Thyroid gland (tissue), 4 donors: ENCODE measurements around the gene SUSD5. TPM values are rescaled to one million over a fixed set of nuclear protein-coding genes. Genes with fewer than 3 reads are reported as not detected.

Experiments
- DNase-seq, 2 donors: peaks; one replicate each; pipeline ENCODE4 v3.0.0-alpha.2; 2019
- H3K27ac ChIP-seq, 3 donors: fragments of 200-600 bp; sonication (generic); 1 replicate in 2 of 3; 2 replicates in 1 of 3; pipeline ENCODE4 v1.5.1; 2016 to 2019; ENCODE audit warnings: mild to moderate bottlenecking in 1 of 3, moderate library complexity in 1 of 3
- H3K27me3 ChIP-seq: fragments of 200-600 bp; sonication (generic); one replicate; pipeline ENCODE4 v1.5.1; 2019
- H3K36me3 ChIP-seq, 2 donors: fragments of 200-600 bp; sonication (generic); one replicate each; pipeline ENCODE4 v1.5.1; 2016 to 2019
- H3K4me1 ChIP-seq, 2 donors: fragments of 200-600 bp; sonication (generic); one replicate each; pipeline ENCODE4 v1.5.1; 2017 to 2019
- H3K4me3 ChIP-seq, 3 donors: fragments of 200-600 bp; sonication (generic); replicated peaks in 1 of 3; 1 replicate in 2 of 3; 2 replicates in 1 of 3; pipeline ENCODE4 v1.5.1; 2016; ENCODE audit warnings: mild to moderate bottlenecking in 1 of 3
- H3K9me3 ChIP-seq: fragments of 200-600 bp; sonication (generic); one replicate; pipeline ENCODE4 v1.5.1; 2017
- POLR2A ChIP-seq, 2 donors: fragments of 450-650 bp; IDR thresholded peaks; one replicate each; pipeline ENCODE4 v1.6.1; 2017; ENCODE audit warnings: antibody characterized with exemption in 2 of 2, mild to moderate bottlenecking in 2 of 2, moderate library complexity in 1 of 2
- WGBS, 2 donors: methylation state at CpG; one replicate each; pipeline ENCODE4 v1.1.5; 2017; 5-methylcytosine and 5-hydroxymethylcytosine counted together
- intact Hi-C: fragments of 100-400 bp; cut with DNase I; formaldehyde crosslinking; loops from one replicate; pipeline ENCODE4 v1.15.1; 2023
- total RNA-seq, 4 donors: library from RNA; depleted of rRNA; stranded (reverse); fragments of >200 nt; gene quantifications; one replicate each; pipeline ENCODE4 v1.2.3, GENCODE V29; 2016
- TF ChIP-seq, protein P1 (sequence below), 6 experiments: fragments of 200-600 bp in 3 of 6; fragments of 450-650 bp in 3 of 6; sonication (generic) in 3 of 6; IDR thresholded peaks; one replicate each; pipeline ENCODE4 v1.5.1; 2016 to 2019; ENCODE audit warnings: antibody characterized with exemption in 6 of 6, mild to moderate bottlenecking in 2 of 6, inconsistent platforms in 1 of 6, moderate library complexity in 1 of 6

SUSD5 gene
- total RNA-seq, 4 donors from 2014 or later, result 2.3 to 9.6 (median 2.8) TPM

DNA sequence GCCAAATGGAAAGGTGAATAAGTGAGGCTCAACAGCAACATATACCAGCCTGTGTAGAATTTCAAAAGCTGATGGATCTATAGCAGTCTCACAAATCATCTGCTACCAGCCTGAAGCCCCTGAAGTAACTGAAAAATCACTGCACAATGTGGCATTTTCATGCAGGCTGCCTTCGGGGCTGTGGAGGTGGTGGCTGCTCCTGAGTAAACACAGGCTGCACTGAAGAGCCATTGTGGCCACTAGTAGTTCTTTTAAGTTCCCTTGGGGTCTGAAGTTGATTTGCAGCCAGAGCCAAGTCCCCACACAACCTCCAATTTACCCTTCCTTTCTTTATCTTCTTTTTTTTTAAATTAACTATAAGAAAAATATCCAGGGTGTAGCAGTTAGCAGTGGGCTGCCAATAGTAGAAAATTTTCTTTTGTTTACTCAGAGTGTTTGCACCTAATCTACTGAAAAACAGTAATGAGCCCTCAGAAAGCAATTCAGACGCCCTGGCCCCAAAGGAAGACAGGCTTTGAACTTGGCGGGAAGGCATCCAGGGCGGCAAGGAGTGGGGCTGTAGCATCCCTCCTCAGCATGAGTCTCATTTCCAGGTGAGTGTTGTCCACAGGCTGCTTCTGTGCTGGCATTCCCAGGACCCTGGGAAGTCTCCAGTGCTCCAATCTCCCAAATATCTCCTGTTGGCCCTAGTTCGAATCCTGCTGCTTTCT lies 13.3 kb upstream of the SUSD5 start:
- 32 to 45% methylated on average over 5 of the region's 5 CpGs for WGBS, 2 donors
- intact Hi-C loops, result no loop called here
- Histone ChIP-seq H3K4me3 (no peak overlapping the region), H3K27ac (no peak overlapping the region), H3K9me3 (no peaks in the 10 kb centered on the region), H3K4me1 (peaks cover 8 to 9% of the 10 kb centered on the region in 2 donors), H3K36me3 (no peaks in the 10 kb centered on the region), H3K27me3 (no peaks in the 10 kb centered on the region)
- no peak for TF ChIP-seq POLR2A (IDR thresholded peaks at IDR 0.05)
- TF ChIP-seq, protein P1, sequence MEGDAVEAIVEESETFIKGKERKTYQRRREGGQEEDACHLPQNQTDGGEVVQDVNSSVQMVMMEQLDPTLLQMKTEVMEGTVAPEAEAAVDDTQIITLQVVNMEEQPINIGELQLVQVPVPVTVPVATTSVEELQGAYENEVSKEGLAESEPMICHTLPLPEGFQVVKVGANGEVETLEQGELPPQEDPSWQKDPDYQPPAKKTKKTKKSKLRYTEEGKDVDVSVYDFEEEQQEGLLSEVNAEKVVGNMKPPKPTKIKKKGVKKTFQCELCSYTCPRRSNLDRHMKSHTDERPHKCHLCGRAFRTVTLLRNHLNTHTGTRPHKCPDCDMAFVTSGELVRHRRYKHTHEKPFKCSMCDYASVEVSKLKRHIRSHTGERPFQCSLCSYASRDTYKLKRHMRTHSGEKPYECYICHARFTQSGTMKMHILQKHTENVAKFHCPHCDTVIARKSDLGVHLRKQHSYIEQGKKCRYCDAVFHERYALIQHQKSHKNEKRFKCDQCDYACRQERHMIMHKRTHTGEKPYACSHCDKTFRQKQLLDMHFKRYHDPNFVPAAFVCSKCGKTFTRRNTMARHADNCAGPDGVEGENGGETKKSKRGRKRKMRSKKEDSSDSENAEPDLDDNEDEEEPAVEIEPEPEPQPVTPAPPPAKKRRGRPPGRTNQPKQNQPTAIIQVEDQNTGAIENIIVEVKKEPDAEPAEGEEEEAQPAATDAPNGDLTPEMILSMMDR (IDR thresholded peaks at IDR 0.05), result no peak
- DNase-seq, result peak; percentile 31 to 32

DNA sequence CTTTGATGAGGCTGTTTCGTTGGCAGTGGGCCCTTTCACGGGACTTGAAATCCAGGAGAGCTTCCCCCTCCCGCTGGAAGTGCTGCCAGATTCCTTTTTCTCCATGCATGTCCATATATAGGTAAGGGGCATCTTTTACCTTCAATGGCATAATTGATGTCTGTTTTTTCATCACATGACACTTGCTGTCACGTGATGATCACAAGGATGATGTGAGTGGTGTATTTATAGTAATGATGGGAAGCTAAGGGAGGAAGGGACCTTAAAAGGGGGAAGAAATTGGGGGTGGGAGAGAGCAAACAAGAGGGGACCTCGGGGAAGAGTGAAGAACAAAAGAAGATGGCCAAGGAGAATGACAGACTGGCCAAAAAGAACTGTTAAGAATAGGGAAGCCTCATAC lies 11.3 kb upstream of the SUSD5 start:
- no peaks in the 10 kb centered on the region for H3K27me3 ChIP-seq
- H3K9me3 ChIP-seq, result no peaks in the 10 kb centered on the region
- no peaks in the 10 kb centered on the region for H3K36me3 ChIP-seq
- intact Hi-C loops, result no loop called here
- no peak overlapping the region for H3K4me3 ChIP-seq
- DNase-seq, result peak; percentile 14 to 16
- no peak for TF ChIP-seq POLR2A (IDR thresholded peaks at IDR 0.05)
- TF ChIP-seq, protein P1 (IDR thresholded peaks at IDR 0.05), result no peak
- H3K27ac ChIP-seq, result no peak overlapping the region
- peaks cover 8 to 9% of the 10 kb centered on the region in 2 donors for H3K4me1 ChIP-seq
- 40 to 46% methylated on average over 5 of the region's 5 CpGs for WGBS, 2 donors

DNA sequence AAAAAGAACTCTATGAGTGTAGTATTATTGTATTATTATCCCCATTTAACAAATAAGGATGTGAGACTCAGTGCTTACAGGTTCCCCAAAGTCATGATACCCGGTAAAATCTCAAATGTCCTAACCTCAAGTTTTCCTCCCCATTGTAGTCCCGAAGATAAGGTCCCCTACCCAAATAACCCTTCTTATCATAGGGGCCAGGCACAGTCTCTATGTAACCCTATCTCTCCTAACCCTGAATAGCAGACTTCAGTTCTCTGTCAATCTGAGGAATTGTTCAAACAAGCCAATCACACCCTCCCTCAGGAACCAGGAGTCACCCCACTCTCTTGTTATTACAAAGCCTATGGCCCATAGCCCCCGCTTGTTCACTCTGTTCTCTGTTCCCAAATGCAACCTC lies 10.5 kb upstream of the SUSD5 start:
- H3K27me3 ChIP-seq, result no peaks in the 10 kb centered on the region
- H3K36me3 ChIP-seq, result no peaks in the 10 kb centered on the region
- intact Hi-C loops, result no loop called here
- H3K4me1 ChIP-seq, result peaks cover 8 to 9% of the 10 kb centered on the region in 2 donors
- no peak for TF ChIP-seq POLR2A (IDR thresholded peaks at IDR 0.05)
- 92 to 95% methylated on average over 3 of the region's 3 CpGs for WGBS, 2 donors
- no peak overlapping the region for H3K4me3 ChIP-seq
- DNase-seq, result no peak
- no peaks in the 10 kb centered on the region for H3K9me3 ChIP-seq
- no peak overlapping the region for H3K27ac ChIP-seq

GRCh38 chr3:33221241-33221640 lies 2.6 kb upstream of the SUSD5 start:
- WGBS, 2 donors, result 83 to 84% methylated on average over 3 of the region's 3 CpGs
- H3K4me1 ChIP-seq, result peaks cover 7 to 10% of the 10 kb centered on the region in 2 donors
- no peak for DNase-seq

DNA sequence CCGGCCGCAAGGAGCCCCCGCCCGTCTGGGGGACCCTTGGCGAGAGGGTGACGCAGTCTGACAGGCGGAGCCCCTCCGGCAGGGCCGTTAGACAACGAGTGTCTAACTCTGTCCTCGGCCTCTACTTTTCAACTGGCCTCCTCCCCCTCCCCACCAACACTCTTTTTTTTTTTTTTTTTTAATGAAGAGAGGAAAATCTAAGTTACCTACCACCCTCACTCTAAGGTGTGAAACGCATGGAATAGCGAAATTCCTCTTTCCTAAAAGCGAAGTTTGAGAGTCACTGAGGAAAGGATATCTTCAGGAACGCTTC lies 521 bp upstream of the SUSD5 start:
- Histone ChIP-seq H3K4me3 (peak overlapping the region in 1 of 3 donors; percentile 33), H3K36me3 (no peaks in the 10 kb centered on the region), H3K4me1 (peaks cover 7 to 10% of the 10 kb centered on the region in 2 donors), H3K9me3 (no peaks in the 10 kb centered on the region), H3K27me3 (no peaks in the 10 kb centered on the region), H3K27ac (no peak overlapping the region)
- 12 to 17% methylated on average over 12 to 15 of the region's 15 CpGs for WGBS, 2 donors
- no peak for TF ChIP-seq POLR2A (IDR thresholded peaks at IDR 0.05)
- TF ChIP-seq, protein P1 (IDR thresholded peaks at IDR 0.05), result no peak
- intact Hi-C loops, result no loop called here
- no peak for DNase-seq

More at GRCh38 chr3:33221241-33221640, 2.6 kb upstream of the SUSD5 start:
- Histone ChIP-seq H3K9me3 (no peaks in the 10 kb centered on the region), H3K4me3 (no peak overlapping the region), H3K27me3 (no peaks in the 10 kb centered on the region), H3K27ac (no peak overlapping the region), H3K36me3 (no peaks in the 10 kb centered on the region)
- intact Hi-C loops, result no loop called here
- TF ChIP-seq POLR2A (IDR thresholded peaks at IDR 0.05), result no peak
- TF ChIP-seq, protein P1 (IDR thresholded peaks at IDR 0.05), result no peak
